Activated B cell treated with CpG ODN at 0.5 μM for 24 hours (primary cell): ENCODE data around the gene CCL22. TPM values are rescaled to one million over a fixed set of nuclear protein-coding genes. Genes with fewer than 3 reads are reported as not detected.

Experiments
- ATAC-seq: fragments of 200-7000 bp; cut with Tn5 transposase; one replicate; pipeline ENCODE4 v1.10.0; 2021; ENCODE audit warnings: low read depth, mild to moderate bottlenecking, moderate library complexity
- CTCF ChIA-PET: fragments of 350-600 bp; sonication (Branson Sonifier 250); formaldehyde crosslinking; loops from one replicate; lab custom pipeline; 2021; ENCODE audit warnings: antibody characterized with exemption; lab: Charles Lee
- POLR2A ChIA-PET: fragments of 350-600 bp; sonication (Branson Sonifier 250); formaldehyde crosslinking; loops from one replicate; lab custom pipeline; 2021; ENCODE audit warnings: antibody characterized with exemption; lab: Charles Lee
- DNase-seq: peaks from one replicate; pipeline ENCODE4 v3.0.0; 2022
- H3K27ac Mint-ChIP-seq: one replicate; pipeline ENCODE4 v1.8.0; 2020; ENCODE audit warnings: mixed read lengths
- H3K27me3 Mint-ChIP-seq: one replicate; pipeline ENCODE4 v1.8.0; 2021; ENCODE audit warnings: mixed read lengths
- H3K36me3 Mint-ChIP-seq: one replicate; pipeline ENCODE4 v1.8.0; 2021; ENCODE audit warnings: low read depth, mixed read lengths
- H3K4me1 Mint-ChIP-seq: one replicate; pipeline ENCODE4 v1.8.0; 2021; ENCODE audit warnings: mixed read lengths
- H3K4me3 Mint-ChIP-seq: one replicate; pipeline ENCODE4 v1.8.0; 2020; ENCODE audit warnings: mild to moderate bottlenecking, mixed read lengths
- H3K9me3 Mint-ChIP-seq: one replicate; pipeline ENCODE4 v1.8.0; 2020; ENCODE audit warnings: mixed read lengths
- intact Hi-C: fragments of 100-400 bp; cut with micrococcal nuclease; formaldehyde crosslinking; loops from one replicate; pipeline ENCODE4 v1.15.1; 2024
- total RNA-seq: library from RNA; stranded (reverse); gene quantifications from 2 replicates; pipeline ENCODE4 v1.2.3, GENCODE V29; 2022
- TF ChIP-seq, protein P1 (sequence below): fragments of 200-600 bp; IDR thresholded peaks from one replicate; pipeline ENCODE4 v1.8.0; 2022; ENCODE audit warnings: antibody characterized with exemption, mild to moderate bottlenecking

The CCL22 gene
- total RNA-seq, 1 donor from 2014 or later = 288 TPM

- no peak overlapping the region for H3K27ac Mint-ChIP-seq
- peaks cover 7% of the 10 kb centered on the region for H3K36me3 Mint-ChIP-seq
- TF ChIP-seq, protein P1, sequence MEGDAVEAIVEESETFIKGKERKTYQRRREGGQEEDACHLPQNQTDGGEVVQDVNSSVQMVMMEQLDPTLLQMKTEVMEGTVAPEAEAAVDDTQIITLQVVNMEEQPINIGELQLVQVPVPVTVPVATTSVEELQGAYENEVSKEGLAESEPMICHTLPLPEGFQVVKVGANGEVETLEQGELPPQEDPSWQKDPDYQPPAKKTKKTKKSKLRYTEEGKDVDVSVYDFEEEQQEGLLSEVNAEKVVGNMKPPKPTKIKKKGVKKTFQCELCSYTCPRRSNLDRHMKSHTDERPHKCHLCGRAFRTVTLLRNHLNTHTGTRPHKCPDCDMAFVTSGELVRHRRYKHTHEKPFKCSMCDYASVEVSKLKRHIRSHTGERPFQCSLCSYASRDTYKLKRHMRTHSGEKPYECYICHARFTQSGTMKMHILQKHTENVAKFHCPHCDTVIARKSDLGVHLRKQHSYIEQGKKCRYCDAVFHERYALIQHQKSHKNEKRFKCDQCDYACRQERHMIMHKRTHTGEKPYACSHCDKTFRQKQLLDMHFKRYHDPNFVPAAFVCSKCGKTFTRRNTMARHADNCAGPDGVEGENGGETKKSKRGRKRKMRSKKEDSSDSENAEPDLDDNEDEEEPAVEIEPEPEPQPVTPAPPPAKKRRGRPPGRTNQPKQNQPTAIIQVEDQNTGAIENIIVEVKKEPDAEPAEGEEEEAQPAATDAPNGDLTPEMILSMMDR = no peak
- intact Hi-C loops = loop anchor here (2.0 kb wide), 1 partner anchor 41 kb away; no protein-coding TSS in a partner anchor
- peaks cover 41% of the 10 kb centered on the region for H3K4me1 Mint-ChIP-seq
- ChIA-PET CTCF (no interaction called here), POLR2A (interaction anchor here (0.7 kb wide), 1 partner anchor 54 kb away, joined by 6 read pairs; no protein-coding TSS in a partner anchor)
- no peak overlapping the region for H3K4me3 Mint-ChIP-seq
- ATAC-seq = no peak
- no peak for DNase-seq
- H3K27me3 Mint-ChIP-seq = peaks cover 2% of the 10 kb centered on the region
- no peaks in the 10 kb centered on the region for H3K9me3 Mint-ChIP-seq
These were observed 2.6 kb upstream of the CCL22 start for GRCh38 chr16:57355898-57356414.

- DNase-seq (no peak), ATAC-seq (no peak)
- POLR2A ChIA-PET = no interaction called here
- Mint-ChIP-seq H3K27me3 (peaks cover 2% of the 10 kb centered on the region), H3K36me3 (peaks cover 9% of the 10 kb centered on the region), H3K27ac (no peak overlapping the region), H3K9me3 (no peaks in the 10 kb centered on the region), H3K4me1 (peaks cover 43% of the 10 kb centered on the region), H3K4me3 (no peak overlapping the region)
- TF ChIP-seq, protein P1 = no peak
- CTCF ChIA-PET = no interaction called here
- intact Hi-C loops = no loop called here
These were observed 2.0 kb upstream of the CCL22 start for GRCh38 chr16:57356547-57356946.

DNA sequence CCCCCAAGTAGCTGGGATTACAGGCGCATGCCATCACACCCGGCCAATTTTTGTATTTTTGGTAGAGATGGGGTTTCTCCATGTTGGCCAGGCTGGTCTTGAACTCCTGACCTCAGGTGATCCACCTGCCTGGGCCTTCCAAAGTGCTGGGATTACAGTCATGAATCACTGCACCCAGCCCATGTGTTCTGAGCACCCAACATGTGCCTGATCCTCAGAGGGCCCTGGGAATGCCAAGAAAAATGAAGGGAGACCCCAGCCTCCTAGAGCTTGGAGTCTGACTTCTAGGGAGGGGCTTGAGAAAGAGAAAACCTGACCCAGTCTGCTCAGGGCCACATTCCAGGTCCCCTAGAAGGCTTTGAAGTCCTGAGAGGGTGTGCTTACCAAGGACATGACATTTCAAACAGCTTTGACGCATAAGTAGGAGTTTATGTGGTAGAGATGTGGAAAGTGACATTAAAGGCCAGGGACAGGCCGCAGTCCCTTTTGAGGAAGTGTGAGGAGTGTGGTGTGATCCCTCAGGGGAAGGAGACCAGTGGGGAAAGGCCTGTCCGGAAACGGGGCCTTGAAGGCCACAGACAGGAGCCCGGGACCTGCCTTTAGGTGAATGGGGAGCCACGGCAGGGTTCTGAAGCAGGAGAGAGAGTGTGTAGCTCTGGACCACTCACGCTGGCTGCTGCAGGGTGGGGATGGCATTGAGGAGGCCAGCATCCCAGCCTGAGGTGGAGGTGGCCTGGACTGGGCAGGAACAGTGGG is 1.1 kb upstream of the CCL22 start:
- ATAC-seq (peak; percentile 54), DNase-seq (peak; percentile 31)
- peak overlapping the region; percentile 82 for H3K27ac Mint-ChIP-seq
- TF ChIP-seq, protein P1 = no peak
- POLR2A ChIA-PET = interaction anchor here (0.5 to 1.7 kb wide), 7 partner anchors 8 to 59 kb away, joined by 3 to 8 read pairs (median 3); no protein-coding TSS in a partner anchor
- CTCF ChIA-PET = no interaction called here
- H3K36me3 Mint-ChIP-seq = peaks cover 9% of the 10 kb centered on the region
- H3K27me3 Mint-ChIP-seq = no peaks in the 10 kb centered on the region
- intact Hi-C loops = loop anchor here (1.0 kb wide), 5 partner anchors 8 to 57 kb away; no protein-coding TSS in a partner anchor
- H3K9me3 Mint-ChIP-seq = no peaks in the 10 kb centered on the region
- H3K4me1 Mint-ChIP-seq = peaks cover 38% of the 10 kb centered on the region
- H3K4me3 Mint-ChIP-seq = peak overlapping the region; percentile 85

DNA sequence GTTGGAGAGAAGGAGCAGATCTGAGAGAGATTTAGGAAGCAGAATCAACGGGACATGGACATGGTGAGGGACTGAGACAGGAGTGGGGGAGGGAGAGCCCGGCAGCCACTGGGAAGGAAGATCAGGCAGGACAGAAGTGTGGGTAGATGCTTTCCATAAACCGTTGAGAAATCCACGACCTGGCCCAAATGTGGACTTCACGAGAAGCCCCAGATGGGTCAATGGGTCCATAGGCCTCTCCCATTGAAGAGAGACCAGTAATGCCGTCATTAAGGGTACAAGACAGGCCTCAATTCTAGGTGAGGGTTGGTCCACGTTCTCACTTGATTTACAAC is 530 bp upstream of the CCL22 start:
- POLR2A ChIA-PET = interaction anchor here (0.6 to 1.7 kb wide), 4 partner anchors 9 to 57 kb away, joined by 3 to 8 read pairs (median 6); no protein-coding TSS in a partner anchor
- peak overlapping the region; percentile 85 for H3K4me3 Mint-ChIP-seq
- no peaks in the 10 kb centered on the region for H3K27me3 Mint-ChIP-seq
- intact Hi-C loops = loop anchor here (1.0 kb wide), 5 partner anchors 9 to 58 kb away; no protein-coding TSS in a partner anchor
- H3K36me3 Mint-ChIP-seq = peaks cover 11% of the 10 kb centered on the region
- DNase-seq (no peak), ATAC-seq (peak; percentile 23)
- H3K27ac Mint-ChIP-seq = peak overlapping the region; percentile 82
- H3K9me3 Mint-ChIP-seq = no peaks in the 10 kb centered on the region
- H3K4me1 Mint-ChIP-seq = peaks cover 33% of the 10 kb centered on the region
- CTCF ChIA-PET = no interaction called here
- TF ChIP-seq, protein P1 = no peak

- ATAC-seq = no peak
- TF ChIP-seq, protein P1 = no peak
- no peaks in the 10 kb centered on the region for H3K27me3 Mint-ChIP-seq
- H3K9me3 Mint-ChIP-seq = no peaks in the 10 kb centered on the region
- peak overlapping the region; percentile 71 for H3K4me3 Mint-ChIP-seq
- H3K36me3 Mint-ChIP-seq = peaks cover 25% of the 10 kb centered on the region
- H3K27ac Mint-ChIP-seq = no peak overlapping the region
- CTCF ChIA-PET = interaction anchor here (0.9 kb wide), 1 partner anchor 56 kb away, joined by 3 read pairs; no protein-coding TSS in a partner anchor
- peaks cover 32% of the 10 kb centered on the region for H3K4me1 Mint-ChIP-seq
- POLR2A ChIA-PET = interaction anchor here (0.7 to 0.8 kb wide), 2 partner anchors 21 to 60 kb away, joined by 7 to 8 read pairs; no protein-coding TSS in a partner anchor
- no peak for DNase-seq
- intact Hi-C loops = no loop called here
These were observed 1.8 kb downstream of the CCL22 start for GRCh38 chr16:57360321-57360935.
